Activated T-cell treated with anti-CD3 and anti-CD28 coated beads for 1 hour (primary cell): ENCODE measurements around the gene FNDC3B.
"Not testable (repeated sequence)": the region's sequence is repeated elsewhere in the genome, so short reads cannot be mapped to it uniquely, and the experiment has no call there.

Experiments used
- DNase-seq: peaks from one replicate; pipeline ENCODE4 v3.0.0-alpha.2; 2020; ENCODE audit warnings: low read depth

The FNDC3B gene

DNA sequence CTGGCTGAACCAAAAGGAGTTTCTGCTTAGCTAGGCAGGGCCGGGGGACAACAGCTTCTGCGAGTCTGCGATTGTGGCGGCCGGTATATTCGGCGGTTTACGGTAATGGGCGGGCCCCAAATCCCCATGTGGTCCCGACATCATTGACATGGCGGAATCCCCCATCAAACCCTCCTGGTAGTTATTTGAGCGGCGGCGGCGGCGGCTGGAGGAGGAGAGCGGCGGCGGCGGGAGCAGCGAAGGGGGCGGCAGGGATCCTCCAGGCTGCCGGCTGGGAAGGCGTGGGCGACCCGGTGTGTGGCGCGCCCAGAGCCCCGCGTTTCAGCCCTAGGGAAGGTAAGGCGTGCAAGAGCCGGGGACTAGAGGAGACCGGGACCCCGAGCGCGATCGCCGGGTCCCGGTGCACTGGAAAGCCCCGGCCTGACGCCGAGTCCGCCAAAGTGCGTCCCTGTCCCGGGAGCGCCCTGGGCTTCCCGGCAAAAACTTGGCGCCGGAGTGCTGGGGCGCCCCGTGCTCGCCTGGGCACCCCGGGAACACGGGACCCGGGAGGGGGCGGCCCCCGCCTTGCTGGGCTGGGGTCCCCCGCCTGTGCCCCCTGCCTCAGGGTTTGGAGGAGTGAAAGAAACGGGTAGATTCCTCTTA, at the start of gene FNDC3B:
TSS of gene FNDC3B (plus strand) at position 143 of the 642 bp plus-strand sequence. CDS start 72,902 bp downstream, outside the sequence.
- peak; percentile 82 for DNase-seq

DNA sequence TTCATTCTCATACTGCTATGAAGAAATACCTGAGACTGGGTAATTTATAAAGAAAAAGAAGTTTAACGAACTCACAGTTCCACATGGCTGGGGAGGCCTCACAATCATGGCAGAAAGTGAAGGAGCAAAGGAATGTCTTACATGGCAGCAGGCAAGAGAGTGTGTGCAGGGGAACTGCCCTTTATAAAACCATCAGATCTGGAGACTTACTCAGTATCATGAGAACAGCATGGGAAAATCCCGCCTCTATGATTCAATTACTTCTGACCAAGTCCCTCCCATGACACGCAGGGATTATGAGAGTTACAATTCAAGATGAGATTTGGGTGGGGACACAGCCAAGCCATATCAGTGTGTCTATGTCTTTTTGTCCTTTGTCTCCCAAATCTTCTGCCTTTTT, 49.1 kb upstream of the FNDC3B start:
- not testable (repeated sequence) for DNase-seq

- DNase-seq: no peak
Measured at GRCh38 chr3:171991166-171991565, 48.2 kb upstream of the FNDC3B start.

DNA sequence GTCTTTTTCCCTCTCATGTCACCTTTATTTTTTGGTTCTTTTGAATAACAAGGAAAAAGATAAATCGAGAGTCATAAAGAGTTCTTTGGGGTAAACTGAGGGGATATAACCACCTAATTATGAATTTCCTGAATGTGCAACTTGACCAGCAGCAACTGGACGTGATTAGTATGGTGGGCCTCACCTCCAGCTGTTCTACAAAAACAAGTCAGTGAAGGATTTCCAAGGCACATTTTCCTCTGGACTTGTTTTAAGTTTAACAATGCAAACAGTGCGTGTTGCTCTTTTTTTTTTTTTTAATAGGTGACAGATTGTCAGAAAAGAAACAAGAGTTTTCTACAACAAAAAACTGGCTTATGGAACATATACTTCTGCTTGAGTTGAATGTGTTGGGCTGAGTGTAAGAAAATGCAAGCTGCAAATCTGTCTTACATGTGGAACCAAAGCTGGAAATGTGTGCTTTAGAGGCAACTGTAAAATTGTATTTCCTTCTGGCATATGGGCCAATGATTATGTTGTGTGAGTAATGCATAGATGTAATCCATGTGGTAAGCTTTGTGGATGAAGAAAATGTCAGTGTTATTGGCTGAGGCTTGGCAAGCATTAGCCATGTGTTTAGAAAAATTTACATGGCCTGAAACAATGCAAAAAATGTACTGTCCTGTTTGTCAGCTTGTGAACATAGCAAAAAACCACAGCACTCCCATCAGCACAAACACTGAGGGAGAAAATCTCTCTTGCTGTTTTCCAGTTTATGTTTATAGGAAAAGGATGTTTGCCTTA, 44.5 kb upstream of the FNDC3B start:
- no peak for DNase-seq

- DNase-seq: no peak
Measured at GRCh38 chr3:171995486-171995885, 43.9 kb upstream of the FNDC3B start.

DNA sequence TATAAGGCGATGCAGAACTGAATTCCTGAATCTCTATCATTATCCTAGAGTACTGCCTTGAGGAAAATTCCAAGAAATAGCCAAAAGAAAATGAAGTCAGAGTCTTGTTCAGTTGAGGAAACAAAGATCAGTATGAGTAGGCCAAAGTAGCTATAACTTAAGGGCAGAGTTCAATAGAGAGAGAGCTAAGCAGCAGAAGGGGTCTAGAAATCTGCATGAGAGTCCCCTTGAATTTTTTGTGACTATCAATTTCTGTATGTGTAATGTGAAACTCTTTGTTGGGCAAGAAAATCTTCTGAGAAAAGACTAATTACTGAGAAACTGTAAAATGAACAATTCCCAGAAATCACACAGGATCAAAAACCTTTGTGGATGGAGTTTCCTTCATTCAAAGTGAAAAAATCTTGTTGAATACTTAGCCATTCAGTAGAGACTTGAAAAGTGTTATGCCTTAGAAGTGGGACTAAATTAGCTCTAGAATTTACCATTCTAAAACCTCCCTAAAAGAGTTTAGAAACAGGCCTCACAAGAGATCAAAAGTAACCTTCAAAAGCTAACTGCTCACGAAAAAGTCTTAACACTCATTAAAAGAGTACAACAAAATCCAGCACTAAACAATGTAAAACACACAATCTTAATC, 43.1 kb upstream of the FNDC3B start:
- no peak for DNase-seq

GRCh38 chr3:171998731-171999130, 40.6 kb upstream of the FNDC3B start:
- not testable (repeated sequence) for DNase-seq

DNA sequence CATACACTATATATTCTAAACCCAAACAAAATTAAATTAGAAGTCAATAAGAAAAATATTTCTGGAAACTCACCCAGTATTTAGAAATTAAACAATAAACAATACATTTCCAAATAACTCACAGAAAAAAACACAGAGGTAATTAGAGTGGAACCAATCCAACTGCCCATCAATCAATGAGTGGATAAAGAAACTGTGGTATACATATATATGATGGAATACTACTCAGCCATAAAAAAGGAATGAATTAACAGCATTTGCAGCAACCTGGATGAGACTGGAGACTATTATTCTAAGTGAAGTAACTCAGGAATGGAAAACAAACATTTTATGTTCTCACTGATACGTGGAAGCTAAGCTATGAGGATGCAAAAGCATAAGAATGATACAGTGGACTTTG, 37.8 kb upstream of the FNDC3B start:
- not testable (repeated sequence) for DNase-seq

- DNase-seq: no peak
Measured at GRCh38 chr3:172002512-172003078, 36.8 kb upstream of the FNDC3B start.

GRCh38 chr3:172003146-172003545, 36.2 kb upstream of the FNDC3B start:
- no peak for DNase-seq

DNA sequence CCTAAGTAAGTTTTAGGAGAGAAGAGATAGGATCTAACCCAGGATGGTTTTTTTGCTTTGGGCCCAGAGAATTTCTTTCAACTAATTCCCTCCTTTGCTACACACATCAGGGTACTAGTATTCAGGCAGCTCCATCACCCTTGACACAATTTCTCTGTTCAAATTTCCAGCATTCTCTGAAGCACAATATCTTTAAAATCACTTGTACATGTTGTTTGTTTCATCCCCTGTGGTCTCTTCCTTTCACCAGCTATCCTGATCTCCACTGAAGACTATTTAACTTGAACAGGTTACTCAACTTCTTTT, 32.4 kb upstream of the FNDC3B start:
- no peak for DNase-seq

DNA sequence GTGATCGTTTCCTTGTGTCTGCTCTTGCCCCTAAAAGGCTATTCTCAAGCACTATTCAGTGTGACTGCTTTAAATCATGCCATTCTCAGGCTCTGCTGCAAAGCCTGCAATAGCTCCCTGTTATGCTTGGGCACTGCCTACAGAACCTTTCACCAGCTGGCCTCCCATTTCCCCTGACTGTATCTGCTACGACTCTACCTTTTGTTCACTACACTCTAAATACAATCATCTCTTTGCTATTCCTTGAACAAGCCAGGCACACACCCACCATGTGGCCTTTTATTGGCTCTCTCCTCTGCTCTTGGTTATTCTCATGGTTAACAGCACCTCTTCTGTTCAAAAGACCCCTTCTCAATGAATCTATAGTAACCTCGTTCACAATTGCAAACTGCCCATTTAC, 29.6 kb upstream of the FNDC3B start:
- DNase-seq: no peak

DNA sequence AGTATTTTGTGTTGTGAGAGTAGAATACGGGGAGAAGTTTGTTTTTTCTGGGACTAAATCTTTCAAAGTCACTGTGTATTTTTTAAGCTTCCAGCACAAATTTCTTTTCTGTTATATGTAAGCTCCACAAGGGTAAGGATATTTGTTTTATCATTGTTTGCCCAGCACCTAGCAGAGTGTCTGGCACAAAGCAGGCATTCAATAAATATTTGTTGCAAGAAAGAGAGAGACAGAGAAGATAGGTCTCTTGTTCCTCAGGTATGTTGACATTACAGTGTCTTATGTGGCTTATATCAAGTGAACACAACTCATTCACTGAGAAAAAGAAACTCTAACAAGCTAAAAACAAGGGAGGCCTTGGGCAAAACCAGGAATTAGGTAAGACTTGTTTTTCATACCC, 26.6 kb upstream of the FNDC3B start:
- no peak for DNase-seq

DNA sequence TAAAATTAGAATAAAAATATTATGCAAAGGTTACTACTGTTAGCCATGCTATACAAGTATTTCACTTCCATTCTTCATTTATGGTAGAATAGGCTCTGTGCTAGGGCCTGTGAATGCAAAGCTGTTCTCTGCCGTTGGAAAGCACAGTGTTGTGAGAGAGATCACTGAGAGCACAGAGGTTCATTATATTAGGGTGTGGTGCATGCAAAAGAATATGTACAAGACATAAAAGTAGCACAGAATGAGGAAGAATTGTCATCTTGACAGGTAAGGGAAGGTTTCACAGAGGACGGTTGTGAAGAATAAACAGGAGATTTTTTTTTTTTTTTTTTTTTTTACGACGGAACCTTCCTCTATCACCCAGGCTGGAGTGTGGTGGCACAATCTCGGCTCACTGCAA, 25.2 kb upstream of the FNDC3B start:
- DNase-seq: no peak

- DNase-seq: no peak
Measured at GRCh38 chr3:172018364-172018763, 21.0 kb upstream of the FNDC3B start.

DNA sequence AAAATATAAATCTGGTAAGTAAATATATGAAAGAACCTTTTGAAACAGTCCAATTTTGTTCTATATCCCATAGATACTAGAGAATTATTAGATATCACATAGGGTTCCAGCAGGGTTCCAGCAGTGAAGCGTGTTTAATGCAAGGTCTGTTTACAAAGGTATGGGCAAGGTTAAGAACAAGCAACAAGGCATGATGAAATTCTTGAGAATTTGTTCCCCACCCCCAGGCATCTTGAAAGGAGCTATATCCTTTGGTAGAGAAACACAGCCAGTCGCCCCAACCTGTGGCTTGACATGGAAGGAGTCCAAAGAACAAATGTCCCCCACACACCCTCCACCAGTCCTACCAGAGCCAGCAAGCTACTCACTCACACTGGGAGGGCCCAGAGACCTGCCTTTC, 18.6 kb upstream of the FNDC3B start:
- DNase-seq: no peak

DNA sequence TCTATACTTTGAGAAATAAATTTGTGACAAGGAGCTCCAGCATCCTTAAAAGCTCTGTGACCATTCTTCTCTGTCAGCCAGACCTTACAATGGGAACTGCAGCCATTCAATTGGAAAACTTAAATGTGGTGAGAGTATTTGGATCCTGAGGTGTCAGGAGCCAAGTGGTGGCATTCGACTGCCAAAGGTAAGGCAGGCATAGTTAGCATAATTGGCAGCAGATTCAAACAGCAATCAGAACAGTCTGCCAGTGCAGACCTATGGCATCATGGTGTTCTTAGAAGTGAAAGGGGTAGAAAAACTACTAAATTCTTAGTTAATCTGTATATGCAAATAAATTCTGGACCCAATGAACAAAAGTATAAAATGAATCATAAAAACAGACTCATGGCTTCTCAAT, 18.2 kb upstream of the FNDC3B start:
- DNase-seq: no peak

DNA sequence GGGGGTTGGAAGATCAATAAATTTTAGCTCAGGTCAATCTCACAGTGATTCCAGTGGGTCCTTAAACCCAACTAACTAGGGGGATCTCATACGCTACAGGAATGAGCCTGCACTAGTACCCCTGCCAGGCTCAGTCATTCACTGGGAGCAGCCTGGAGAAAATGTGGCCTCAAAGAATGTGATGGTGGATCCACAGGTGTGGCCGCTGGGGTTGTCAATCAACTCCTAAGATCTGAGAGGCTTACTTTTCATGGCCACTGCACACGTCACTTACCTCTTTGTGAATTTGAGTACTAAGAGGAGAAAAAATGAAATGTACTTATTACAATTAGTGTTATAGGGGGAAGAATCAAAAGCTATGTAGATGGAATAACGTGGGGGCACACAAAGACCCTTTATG, 17.5 kb upstream of the FNDC3B start:
- no peak for DNase-seq

DNA sequence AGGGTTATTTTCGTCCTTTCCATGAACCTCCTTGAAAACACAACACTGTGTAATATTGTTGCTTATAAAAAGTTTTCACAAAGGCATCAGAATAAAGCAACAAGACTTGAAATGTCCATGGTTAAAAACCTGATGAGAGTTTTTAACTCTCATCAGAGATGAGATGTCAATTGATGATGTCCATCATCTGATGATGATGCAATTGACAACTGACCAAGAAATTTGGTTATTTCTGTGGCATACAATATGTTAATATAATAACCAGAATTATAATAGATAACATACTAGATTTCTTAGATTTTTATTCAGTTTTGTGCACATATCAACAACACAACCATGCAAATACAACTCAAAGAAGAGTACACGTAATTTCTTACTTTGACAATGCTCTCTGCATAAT, 15.5 kb upstream of the FNDC3B start:
- no peak for DNase-seq

- DNase-seq: no peak
Measured at GRCh38 chr3:172024679-172025078, 14.7 kb upstream of the FNDC3B start.

DNA sequence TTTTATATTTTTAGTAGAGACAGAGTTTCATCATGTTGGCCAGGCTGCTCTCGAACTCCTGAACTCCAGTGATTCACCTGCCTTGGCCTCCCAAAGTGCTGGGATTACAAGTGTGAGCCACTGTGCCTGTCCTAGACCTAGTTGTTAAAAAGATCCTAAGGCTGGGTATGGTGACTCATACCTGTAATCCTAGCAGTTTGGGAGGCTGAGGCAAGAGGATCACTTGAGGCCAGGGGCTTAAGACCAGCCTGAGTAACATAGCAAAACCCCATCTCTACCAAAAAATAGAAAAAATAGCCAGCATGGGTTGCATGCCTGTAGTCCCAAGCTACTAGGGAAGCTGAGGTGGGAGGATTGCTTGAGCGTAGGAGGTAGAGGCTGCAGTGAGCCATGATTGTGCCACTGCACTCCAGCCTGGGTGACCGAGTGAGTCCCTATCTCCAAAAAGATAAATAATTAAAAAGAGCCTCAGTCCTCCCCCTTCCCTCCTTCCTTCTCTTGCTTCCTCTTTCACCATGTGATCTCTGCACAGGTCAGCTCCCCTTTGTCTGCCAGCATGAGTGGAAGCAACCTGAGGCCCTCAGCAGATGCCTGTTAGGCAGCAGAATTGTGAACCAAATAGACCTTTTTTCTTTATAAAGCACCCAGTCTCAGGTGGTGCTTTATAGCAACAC, 9.8 kb upstream of the FNDC3B start:
- DNase-seq: no peak

DNA sequence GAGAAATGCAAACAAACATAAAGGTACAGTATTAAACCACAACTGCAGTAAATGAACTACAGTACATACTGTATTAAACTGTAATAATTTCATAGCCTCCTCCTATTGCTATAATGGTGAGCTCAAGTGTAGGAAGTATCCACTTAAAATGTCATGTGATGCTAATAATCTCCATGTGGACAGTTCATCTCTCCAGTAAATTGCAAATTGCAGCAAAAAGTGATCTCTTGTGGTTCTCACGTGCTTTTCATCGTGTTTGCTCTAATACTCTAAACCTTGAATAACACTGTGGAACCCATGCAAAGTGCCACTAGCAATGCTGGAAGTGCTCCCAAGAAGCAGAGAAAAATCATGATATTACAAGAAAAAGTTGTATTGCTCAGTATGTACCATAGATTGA, 9.2 kb upstream of the FNDC3B start:
- no peak for DNase-seq

GRCh38 chr3:172031996-172032395, 7.4 kb upstream of the FNDC3B start:
- DNase-seq: no peak
